Neural progenitor cell (in vitro differentiated cells): ENCODE data around the gene GSTO1.

Source experiments
- EZH2 ChIP-seq: fragments of 200-600 bp; sonication (generic); IDR thresholded peaks from 2 replicates; pipeline ENCODE4 v1.6.1; 2017; ENCODE audit warnings: antibody characterized with exemption, mild to moderate bottlenecking, moderate library complexity
- TF ChIP-seq, protein P1 (sequence below): fragments of 200-600 bp; sonication (generic); IDR thresholded peaks from 2 replicates; pipeline ENCODE4 v1.5.1; 2017; ENCODE audit warnings: antibody characterized with exemption, mild to moderate bottlenecking

DNA sequence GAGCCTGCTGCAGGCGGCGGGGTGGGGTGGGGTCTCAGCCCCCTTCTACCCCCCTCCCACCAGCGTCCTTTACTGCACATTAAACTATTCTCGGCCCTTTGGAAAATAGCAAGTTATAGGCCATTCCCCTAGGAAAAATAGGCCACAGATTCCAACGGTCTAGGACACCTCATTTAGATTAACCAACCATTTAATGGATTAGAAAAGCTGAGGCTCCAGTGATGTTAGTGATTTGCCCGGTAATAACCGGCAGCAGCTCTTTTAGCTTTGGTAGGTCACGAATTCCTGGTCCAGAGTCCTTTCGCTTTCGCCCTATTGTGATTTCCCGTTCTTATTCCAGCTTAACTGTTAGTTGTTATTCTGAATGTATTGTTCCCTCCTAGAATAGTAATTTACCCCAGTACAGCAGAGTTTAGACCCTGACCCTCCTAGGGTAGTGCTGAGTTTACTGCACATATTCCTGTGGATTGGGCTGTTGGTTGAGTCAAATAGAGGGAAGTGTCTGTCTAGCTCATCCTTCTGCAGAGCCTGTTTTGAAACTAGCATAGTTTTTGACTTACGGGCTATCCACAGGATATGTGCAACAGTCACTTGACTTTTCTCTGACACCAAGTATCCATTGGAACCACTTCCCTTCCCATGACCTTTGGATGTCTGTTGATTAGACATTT is 754 bp downstream of the GSTO1 start:
- TF ChIP-seq, protein P1, sequence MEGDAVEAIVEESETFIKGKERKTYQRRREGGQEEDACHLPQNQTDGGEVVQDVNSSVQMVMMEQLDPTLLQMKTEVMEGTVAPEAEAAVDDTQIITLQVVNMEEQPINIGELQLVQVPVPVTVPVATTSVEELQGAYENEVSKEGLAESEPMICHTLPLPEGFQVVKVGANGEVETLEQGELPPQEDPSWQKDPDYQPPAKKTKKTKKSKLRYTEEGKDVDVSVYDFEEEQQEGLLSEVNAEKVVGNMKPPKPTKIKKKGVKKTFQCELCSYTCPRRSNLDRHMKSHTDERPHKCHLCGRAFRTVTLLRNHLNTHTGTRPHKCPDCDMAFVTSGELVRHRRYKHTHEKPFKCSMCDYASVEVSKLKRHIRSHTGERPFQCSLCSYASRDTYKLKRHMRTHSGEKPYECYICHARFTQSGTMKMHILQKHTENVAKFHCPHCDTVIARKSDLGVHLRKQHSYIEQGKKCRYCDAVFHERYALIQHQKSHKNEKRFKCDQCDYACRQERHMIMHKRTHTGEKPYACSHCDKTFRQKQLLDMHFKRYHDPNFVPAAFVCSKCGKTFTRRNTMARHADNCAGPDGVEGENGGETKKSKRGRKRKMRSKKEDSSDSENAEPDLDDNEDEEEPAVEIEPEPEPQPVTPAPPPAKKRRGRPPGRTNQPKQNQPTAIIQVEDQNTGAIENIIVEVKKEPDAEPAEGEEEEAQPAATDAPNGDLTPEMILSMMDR = no peak
- peak; percentile 9 for TF ChIP-seq EZH2
